ENCODE results near the gene HOXB2. TPM values are rescaled to one million over a fixed set of nuclear protein-coding genes. Genes with fewer than 3 reads are reported as not detected.

The HOXB2 gene
- total and polyA plus RNA-seq, 2 experiments from 2014 or later, result 5.6 to 20.7 TPM

DNA sequence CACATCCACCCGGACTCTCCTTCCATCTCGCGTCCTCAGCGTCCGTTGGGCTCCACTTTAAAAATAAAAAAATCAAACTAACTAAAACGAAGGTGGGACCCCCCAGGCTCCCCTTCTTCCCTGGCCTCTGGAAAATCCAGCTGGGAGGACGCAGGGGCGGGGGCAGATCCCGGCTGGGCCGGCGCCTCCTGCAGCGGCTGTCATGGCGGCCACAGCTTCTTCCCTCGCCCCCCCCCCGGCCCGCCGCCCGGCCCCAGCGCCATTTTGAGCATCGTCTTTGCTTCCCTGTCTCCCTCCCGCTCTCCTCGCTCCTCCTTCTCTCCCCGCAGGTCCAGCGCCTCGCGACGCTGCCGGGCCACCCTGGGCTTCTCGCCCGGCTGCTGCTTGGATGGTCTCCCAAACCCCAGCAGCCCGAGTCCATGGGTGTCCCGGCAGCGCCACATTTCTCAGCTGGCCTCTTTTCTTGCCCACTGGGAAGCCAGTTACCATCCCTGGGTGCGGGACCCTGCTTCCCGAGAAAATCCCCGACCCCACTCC lies 3.3 kb downstream of the HOXB2 start:
- Histone ChIP-seq H2AFZ (peak overlapping the region; percentile 53), H3K79me2 (peaks cover 20% of the 10 kb centered on the region)
- DNase-seq (ENCODE audit: low spot score), result peak; percentile 50

DNA sequence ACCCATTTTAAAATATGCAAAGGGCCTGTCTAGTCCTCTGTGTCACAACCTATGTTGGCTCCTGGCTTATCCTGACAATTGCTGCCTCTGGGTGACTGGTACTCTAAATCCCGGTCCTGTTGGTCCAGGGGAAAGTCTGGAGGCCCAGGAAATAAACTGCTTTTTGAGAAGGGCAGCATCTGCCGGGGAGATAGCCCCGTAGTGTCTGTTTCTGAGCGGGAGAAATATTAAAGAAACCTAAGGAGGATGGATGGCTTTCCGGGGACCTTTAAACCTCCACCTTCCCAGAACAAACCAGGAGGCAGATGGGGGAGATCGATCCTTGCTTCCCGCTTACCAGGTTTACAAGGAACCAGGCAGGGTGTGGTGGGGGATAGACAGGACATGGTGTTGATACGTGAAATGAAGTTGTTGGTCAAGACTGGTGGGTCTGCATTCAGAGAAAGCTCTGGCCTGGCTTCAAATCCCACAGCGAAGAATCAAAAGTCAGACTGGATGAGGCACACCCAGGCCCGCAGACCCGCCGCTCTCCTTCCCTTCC lies 3.8 kb downstream of the HOXB2 start:
- Histone ChIP-seq H3K4me2 (peak overlapping the region; percentile 91), H3K27me3 (peaks cover 76% of the 10 kb centered on the region), H3K9me2 (replicated peaks; ENCODE audit: insufficient read depth) (no peaks in the 10 kb centered on the region), H3K27ac (peak overlapping the region; percentile 96), H3K79me2 (peaks cover 20% of the 10 kb centered on the region), H4K20me1 (ENCODE audit: insufficient read depth, poor library complexity, severe bottlenecking) (no peaks in the 10 kb centered on the region), H3K9me3 (ENCODE audit: low read depth) (no peaks in the 10 kb centered on the region), H3K4me3 (peak overlapping the region; percentile 28), H3K4me1 (ENCODE audit: insufficient read depth) (peaks cover 14% of the 10 kb centered on the region), H3K36me3 (replicated peaks; ENCODE audit: insufficient read depth, low read depth) (no peaks in the 10 kb centered on the region), H2AFZ (peak overlapping the region; percentile 53)
- no peak for TF ChIP-seq EZH2phosphoT487 (IDR thresholded peaks at IDR 0.05; ENCODE audit: low read depth, severe bottlenecking, unreplicated experiment)
- TF ChIP-seq, protein P1, sequence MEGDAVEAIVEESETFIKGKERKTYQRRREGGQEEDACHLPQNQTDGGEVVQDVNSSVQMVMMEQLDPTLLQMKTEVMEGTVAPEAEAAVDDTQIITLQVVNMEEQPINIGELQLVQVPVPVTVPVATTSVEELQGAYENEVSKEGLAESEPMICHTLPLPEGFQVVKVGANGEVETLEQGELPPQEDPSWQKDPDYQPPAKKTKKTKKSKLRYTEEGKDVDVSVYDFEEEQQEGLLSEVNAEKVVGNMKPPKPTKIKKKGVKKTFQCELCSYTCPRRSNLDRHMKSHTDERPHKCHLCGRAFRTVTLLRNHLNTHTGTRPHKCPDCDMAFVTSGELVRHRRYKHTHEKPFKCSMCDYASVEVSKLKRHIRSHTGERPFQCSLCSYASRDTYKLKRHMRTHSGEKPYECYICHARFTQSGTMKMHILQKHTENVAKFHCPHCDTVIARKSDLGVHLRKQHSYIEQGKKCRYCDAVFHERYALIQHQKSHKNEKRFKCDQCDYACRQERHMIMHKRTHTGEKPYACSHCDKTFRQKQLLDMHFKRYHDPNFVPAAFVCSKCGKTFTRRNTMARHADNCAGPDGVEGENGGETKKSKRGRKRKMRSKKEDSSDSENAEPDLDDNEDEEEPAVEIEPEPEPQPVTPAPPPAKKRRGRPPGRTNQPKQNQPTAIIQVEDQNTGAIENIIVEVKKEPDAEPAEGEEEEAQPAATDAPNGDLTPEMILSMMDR (IDR thresholded peaks at IDR 0.05; ENCODE audit: poor library complexity), result no peak
- TF ChIP-seq EZH2 (IDR thresholded peaks at IDR 0.05; ENCODE audit: borderline replicate concordance), result no peak
- WGBS (ENCODE audit: low lambda C conversion rate, missing lambda C conversion rate), result 28% methylated on average over 12 of the region's 12 CpGs
- DNase-seq (ENCODE audit: low spot score), result no peak

More for the DNA sequence above, 3.3 kb downstream of the HOXB2 start:
- Histone ChIP-seq H3K9me2 (replicated peaks; ENCODE audit: insufficient read depth) (no peaks in the 10 kb centered on the region), H3K9me3 (ENCODE audit: low read depth) (no peaks in the 10 kb centered on the region), H4K20me1 (ENCODE audit: insufficient read depth, poor library complexity, severe bottlenecking) (no peaks in the 10 kb centered on the region), H3K27me3 (peaks cover 77% of the 10 kb centered on the region), H3K4me3 (peak overlapping the region; percentile 28), H3K4me1 (ENCODE audit: insufficient read depth) (peaks cover 14% of the 10 kb centered on the region), H3K27ac (peak overlapping the region; percentile 96), H3K36me3 (replicated peaks; ENCODE audit: insufficient read depth, low read depth) (no peaks in the 10 kb centered on the region), H3K4me2 (peak overlapping the region; percentile 91)
- TF ChIP-seq EZH2 (IDR thresholded peaks at IDR 0.05; ENCODE audit: borderline replicate concordance), result peak; percentile 21
- TF ChIP-seq, protein P1 (IDR thresholded peaks at IDR 0.05; ENCODE audit: poor library complexity), result no peak
- no peak for TF ChIP-seq EZH2phosphoT487 (IDR thresholded peaks at IDR 0.05; ENCODE audit: low read depth, severe bottlenecking, unreplicated experiment)
- 6% methylated on average over 23 of the region's 36 CpGs for WGBS (ENCODE audit: low lambda C conversion rate, missing lambda C conversion rate)

DNA sequence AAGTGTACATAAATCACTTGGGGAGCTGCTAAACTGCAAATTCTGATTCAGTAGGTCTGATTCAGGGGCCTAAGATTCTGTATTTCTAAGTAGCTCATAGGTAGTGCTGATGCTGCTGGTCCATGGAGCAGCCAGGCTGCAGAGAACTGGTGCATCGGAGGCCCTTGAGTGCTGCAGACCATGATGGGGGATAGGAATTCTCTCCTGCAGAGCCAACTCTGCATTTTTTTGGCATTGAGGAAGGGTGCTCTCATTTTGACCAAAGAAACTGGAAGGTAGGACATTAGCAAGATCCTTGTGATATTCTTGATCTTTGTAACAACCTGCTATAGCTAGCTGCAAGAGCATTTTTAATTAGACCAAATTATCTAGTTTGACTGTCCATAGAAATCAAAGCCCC lies 4.7 kb downstream of the HOXB2 start:
- H3K4me2 ChIP-seq, result no peak overlapping the region
- DNase-seq (ENCODE audit: low spot score), result no peak
- no peak overlapping the region for H2AFZ ChIP-seq
- no peaks in the 10 kb centered on the region for H3K9me2 ChIP-seq (replicated peaks; ENCODE audit: insufficient read depth)
- 80% methylated on average over 1 of the region's 1 CpG for WGBS (ENCODE audit: low lambda C conversion rate, missing lambda C conversion rate)
- H3K79me2 ChIP-seq, result peaks cover 20% of the 10 kb centered on the region
- H3K4me1 ChIP-seq (ENCODE audit: insufficient read depth), result peaks cover 8% of the 10 kb centered on the region
- H3K27me3 ChIP-seq, result peaks cover 73% of the 10 kb centered on the region
- H3K36me3 ChIP-seq (replicated peaks; ENCODE audit: insufficient read depth, low read depth), result no peaks in the 10 kb centered on the region
- TF ChIP-seq, protein P1 (IDR thresholded peaks at IDR 0.05; ENCODE audit: poor library complexity), result no peak
- no peak for TF ChIP-seq EZH2phosphoT487 (IDR thresholded peaks at IDR 0.05; ENCODE audit: low read depth, severe bottlenecking, unreplicated experiment)
- TF ChIP-seq EZH2 (IDR thresholded peaks at IDR 0.05; ENCODE audit: borderline replicate concordance), result no peak
- no peak overlapping the region for H3K4me3 ChIP-seq
- H4K20me1 ChIP-seq (ENCODE audit: insufficient read depth, poor library complexity, severe bottlenecking), result no peaks in the 10 kb centered on the region
- no peaks in the 10 kb centered on the region for H3K9me3 ChIP-seq (ENCODE audit: low read depth)
- H3K27ac ChIP-seq, result no peak overlapping the region
